SK-N-MC (cell line): Measurements from ENCODE around the gene CALCOCO1.

Experiments used
- EZH2 ChIP-seq: fragments of 200-600 bp; sonication (generic); IDR thresholded peaks from one replicate; pipeline ENCODE4 v1.6.1; 2017; ENCODE audit warnings: antibody characterized with exemption
- FOXP2 ChIP-seq: optimal IDR thresholded peaks from 2 replicates; pipeline ENCODE3; 2011; ENCODE audit warnings: mild to moderate bottlenecking, moderate library complexity; ENCODE audit not compliant: insufficient read depth; ENCODE audit errors: extremely low read length, control extremely low read depth
- POLR2AphosphoS5 ChIP-seq: IDR thresholded peaks from 2 replicates; pipeline ENCODE4 v1.6.1; 2012; ENCODE audit warnings: mild to moderate bottlenecking, low read depth, low read length, borderline replicate concordance

- TF ChIP-seq EZH2 (no peak), POLR2AphosphoS5 (no peak), FOXP2 (no peak)
These were observed 50.0 kb downstream of the CALCOCO1 start for GRCh38 chr12:53677016-53677799.
